GM12801 (cell line): ENCODE measurements around the gene STRIP2.

Experiments
- TF ChIP-seq, protein P1 (sequence below): IDR thresholded peaks from one replicate; pipeline ENCODE4 v1.5.1; 2011; ENCODE audit warnings: control low read depth; ENCODE audit not compliant: insufficient read length; ENCODE audit errors: extremely low read depth

The STRIP2 gene

GRCh38 chr7:129453510-129454248, 19.4 kb downstream of the STRIP2 start:
- TF ChIP-seq, protein P1, sequence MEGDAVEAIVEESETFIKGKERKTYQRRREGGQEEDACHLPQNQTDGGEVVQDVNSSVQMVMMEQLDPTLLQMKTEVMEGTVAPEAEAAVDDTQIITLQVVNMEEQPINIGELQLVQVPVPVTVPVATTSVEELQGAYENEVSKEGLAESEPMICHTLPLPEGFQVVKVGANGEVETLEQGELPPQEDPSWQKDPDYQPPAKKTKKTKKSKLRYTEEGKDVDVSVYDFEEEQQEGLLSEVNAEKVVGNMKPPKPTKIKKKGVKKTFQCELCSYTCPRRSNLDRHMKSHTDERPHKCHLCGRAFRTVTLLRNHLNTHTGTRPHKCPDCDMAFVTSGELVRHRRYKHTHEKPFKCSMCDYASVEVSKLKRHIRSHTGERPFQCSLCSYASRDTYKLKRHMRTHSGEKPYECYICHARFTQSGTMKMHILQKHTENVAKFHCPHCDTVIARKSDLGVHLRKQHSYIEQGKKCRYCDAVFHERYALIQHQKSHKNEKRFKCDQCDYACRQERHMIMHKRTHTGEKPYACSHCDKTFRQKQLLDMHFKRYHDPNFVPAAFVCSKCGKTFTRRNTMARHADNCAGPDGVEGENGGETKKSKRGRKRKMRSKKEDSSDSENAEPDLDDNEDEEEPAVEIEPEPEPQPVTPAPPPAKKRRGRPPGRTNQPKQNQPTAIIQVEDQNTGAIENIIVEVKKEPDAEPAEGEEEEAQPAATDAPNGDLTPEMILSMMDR: no peak

DNA sequence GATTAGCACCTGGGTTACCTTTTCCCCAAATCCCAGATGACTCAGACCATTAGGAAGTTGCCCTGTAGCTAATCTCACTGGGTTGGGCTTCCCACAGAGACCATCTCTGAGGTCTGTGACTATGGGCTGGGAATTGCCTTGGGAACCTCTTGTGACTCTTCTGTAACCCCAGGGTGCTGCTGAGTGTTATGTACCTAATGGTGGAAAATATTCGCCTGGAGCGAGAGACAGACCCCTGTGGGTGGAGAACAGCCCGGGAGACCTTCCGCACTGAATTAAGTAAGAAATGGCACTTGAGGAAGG, 20.0 kb downstream of the STRIP2 start:
- TF ChIP-seq, protein P1: no peak

DNA sequence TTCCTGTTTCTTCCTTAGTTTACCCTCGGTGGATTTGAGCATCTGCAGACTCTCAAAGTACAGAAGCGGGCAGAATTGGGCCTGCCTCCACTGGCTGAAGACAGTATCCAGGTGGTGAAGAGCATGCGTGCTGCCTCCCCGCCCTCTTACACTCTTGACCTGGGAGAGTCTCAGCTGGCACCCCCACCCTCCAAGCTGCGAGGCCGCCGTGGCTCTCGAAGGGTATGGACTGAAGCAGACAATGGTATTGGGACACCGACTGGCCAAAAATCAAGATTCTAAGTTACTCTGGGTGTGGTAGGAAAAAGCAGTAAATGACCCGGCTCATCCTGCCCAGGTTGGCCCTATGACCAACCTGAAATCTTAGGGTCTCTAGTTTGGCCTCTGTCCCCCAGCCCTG, 22.2 kb downstream of the STRIP2 start:
- TF ChIP-seq, protein P1: no peak

DNA sequence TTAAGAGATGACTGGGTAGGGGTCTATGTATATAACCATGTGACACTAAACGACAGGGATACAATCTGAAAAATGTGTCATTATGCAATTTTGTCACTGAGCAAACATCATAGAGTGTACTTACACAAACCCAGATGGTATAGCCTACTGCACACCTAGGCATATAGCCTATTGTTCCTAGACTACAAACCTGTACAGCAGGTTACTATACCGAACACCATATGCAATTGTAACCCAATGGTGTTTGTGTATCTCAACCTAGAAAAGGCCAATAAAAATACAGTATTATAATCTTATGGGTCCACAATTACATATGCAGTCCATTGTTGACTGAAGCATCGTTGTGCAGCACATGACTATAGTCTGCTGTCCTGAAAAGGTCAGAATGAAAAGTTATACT, 22.9 kb downstream of the STRIP2 start:
- TF ChIP-seq, protein P1: no peak

DNA sequence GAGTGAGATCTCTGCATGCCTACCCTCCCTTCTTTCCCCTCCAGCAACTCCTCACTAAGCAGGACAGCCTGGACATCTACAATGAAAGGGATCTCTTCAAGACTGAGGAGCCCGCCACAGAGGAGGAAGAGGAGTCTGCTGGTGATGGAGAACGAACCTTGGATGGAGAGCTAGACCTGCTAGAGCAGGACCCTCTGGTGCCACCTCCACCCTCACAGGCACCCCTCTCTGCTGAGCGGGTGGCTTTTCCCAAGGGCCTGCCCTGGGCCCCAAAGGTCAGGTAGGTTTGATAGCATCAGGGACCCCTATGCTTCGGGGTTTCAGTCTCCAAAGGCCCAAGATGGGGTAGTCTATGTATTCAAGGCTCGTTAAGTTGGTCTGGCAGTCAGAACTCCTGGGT, 23.9 kb downstream of the STRIP2 start:
- TF ChIP-seq, protein P1: no peak

DNA sequence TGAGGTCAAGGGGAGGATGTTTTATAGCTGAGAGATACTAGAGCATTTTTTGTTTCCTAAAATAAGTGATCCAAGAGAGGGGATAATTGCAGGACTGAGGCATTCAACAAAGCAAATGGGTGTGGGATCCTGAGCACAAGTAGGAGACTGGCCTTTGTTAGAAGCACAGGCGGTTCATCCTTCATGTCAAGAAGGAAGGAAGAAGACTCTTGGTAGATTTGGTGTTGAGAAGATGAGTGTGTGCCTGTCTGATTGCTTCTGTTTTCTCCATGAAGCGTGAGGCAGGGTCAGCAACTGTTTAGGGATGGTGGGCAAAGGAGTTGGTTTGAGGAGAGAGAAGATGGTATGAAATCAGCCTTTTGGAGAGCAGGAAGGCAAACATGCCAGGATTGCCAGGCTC, 27.6 kb downstream of the STRIP2 start:
- TF ChIP-seq, protein P1: no peak

DNA sequence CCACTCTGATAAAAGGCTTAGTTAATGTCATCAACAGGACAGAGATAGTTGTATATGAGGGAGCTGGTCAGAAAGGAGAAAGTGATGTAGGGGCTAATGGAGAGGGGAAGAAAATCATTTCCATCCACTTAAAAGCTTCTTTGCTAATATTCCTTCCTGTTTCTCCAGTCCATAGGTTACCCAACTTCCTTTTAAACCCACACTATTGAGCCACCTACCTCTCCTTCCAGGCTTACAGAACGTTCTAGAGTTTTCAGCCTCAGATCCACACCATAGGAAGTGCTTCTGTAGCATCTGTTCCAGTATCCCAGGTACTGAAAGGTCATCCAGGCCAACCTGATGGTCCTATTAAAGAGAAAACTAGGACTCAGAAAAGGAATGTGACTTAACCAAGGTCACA, 28.2 kb downstream of the STRIP2 start:
- TF ChIP-seq, protein P1: no peak
